Stomach (tissue), 9 donors: ENCODE data around the gene CORO7. TPM values are rescaled to one million over a fixed set of nuclear protein-coding genes. Genes with fewer than 3 reads are reported as not detected.

Experiments used
- DNase-seq, 2 donors: peaks; one replicate each; pipeline versions ENCODE4 v3.0.0 to v3.0.0-alpha.2; 2013 to 2019
- H3K27ac ChIP-seq, 5 donors: fragments of 200-600 bp in 4 of 5; sonication (generic) in 4 of 5; one replicate each; pipeline ENCODE4 v1.5.1; 2013 to 2019; ENCODE audit warnings: mild to moderate bottlenecking in 1 of 5, moderate library complexity in 1 of 5
- H3K27me3 ChIP-seq, 3 donors: fragments of 200-600 bp; sonication (generic); one replicate each; pipeline ENCODE4 v1.5.1; 2017 to 2019; ENCODE audit warnings: mixed run types in 1 of 3
- H3K36me3 ChIP-seq, 4 donors: fragments of 200-600 bp; sonication (generic); 1 replicate in 3 of 4; 2 replicates in 1 of 4; pipeline ENCODE4 v1.5.1; 2016 to 2019
- H3K4me1 ChIP-seq, 4 donors: fragments of 200-600 bp; sonication (generic); one replicate each; pipeline ENCODE4 v1.5.1; 2016 to 2019
- H3K4me3 ChIP-seq, 4 donors: fragments of 200-600 bp; sonication (generic) in 3 of 4; one replicate each; pipeline ENCODE4 v1.5.1; 2016 to 2019; ENCODE audit warnings: mild to moderate bottlenecking in 1 of 4
- H3K9me3 ChIP-seq, 4 donors: fragments of 200-600 bp; sonication (generic); one replicate each; pipeline ENCODE4 v1.5.1; 2016 to 2019
- CTCF ChIP-seq, 7 experiments: fragments of 450-650 bp in 4 of 7; fragments of 200-600 bp in 3 of 7; sonication (generic) in 3 of 7; IDR thresholded peaks; one replicate each; pipeline ENCODE4 v1.5.1; 2016 to 2019; ENCODE audit warnings: antibody characterized with exemption in 7 of 7, control low read depth in 2 of 7, mild to moderate bottlenecking in 1 of 7
- EP300 ChIP-seq: sonication (generic); formaldehyde crosslinking; IDR thresholded peaks from one replicate; pipeline ENCODE4 v1.6.1; 2017; ENCODE audit warnings: antibody characterized with exemption
- POLR2A ChIP-seq, 4 donors: fragments of 450-650 bp; IDR thresholded peaks; one replicate each; pipeline ENCODE4 v1.6.1; 2016; ENCODE audit warnings: antibody characterized with exemption in 4 of 4, control low read depth in 2 of 4, mild to moderate bottlenecking in 1 of 4, moderate library complexity in 1 of 4
- POLR2AphosphoS5 ChIP-seq, 3 donors: sonication (generic); formaldehyde crosslinking; IDR thresholded peaks; one replicate each; pipeline ENCODE4 v1.6.1; 2016; ENCODE audit warnings: antibody characterized with exemption in 3 of 3
- WGBS, 5 donors: extraction: QIAGEN DNeasy Blood & Tissue Kit in 3 of 5; methylation state at CpG; one replicate each; pipeline versions ENCODE4 v1.1.5 to v1.1.7; 2013 to 2018; 5-methylcytosine and 5-hydroxymethylcytosine counted together
- intact Hi-C: fragments of 100-400 bp; cut with DNase I; formaldehyde crosslinking; loops from one replicate; pipeline ENCODE4 v1.15.1; 2023; ENCODE audit warnings: low total_unique reads
- polyA plus RNA-seq, 3 donors: library from polyadenylated mRNA; stranded (reverse); fragments of 200-250 nt; gene quantifications; one replicate each; pipeline ENCODE4 v1.2.3, GENCODE V29; 2013
- total RNA-seq, 5 donors: library from RNA; depleted of rRNA; stranded (reverse); fragments of >200 nt; gene quantifications; one replicate each; pipeline versions ENCODE4 v1.1.0 to v1.2.3, GENCODE V29; 2014 to 2016
- donor health status: healthy with polysubstance abuse.
- donor health status: Bipolar disorder and iron deficiency.
- donor health status: healthy.

Gene CORO7
- total and polyA plus RNA-seq, 8 donors = 12.5 to 173 (median 17.3) TPM

DNA sequence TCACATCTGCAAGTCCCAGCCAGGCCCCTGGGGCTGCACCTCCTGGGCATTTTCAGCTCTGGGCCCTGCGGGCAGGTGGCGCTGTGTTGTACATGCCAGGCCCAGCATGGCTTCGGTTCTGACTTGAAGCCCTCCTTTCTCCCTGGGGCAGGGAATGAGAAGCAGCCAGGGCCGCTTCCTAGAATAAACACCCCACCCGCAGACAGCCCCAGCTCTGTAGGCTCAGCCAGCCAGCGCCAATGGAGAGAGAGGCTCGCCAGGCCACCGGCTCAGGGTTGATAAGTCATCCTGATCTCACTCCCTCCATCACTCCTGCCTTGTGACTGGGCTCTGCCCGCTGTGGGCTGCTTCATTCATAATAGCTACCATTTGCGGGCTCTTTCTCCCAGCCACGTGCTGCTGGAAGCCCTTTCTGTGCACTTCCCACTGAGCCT is 106.5 kb downstream of the CORO7 start:
- Histone ChIP-seq H3K27ac (peak overlapping the region in 3 of 5 donors; percentile 31 to 74 (median 57)), H3K9me3 (no peaks in the 10 kb centered on the region), H3K4me1 (peaks cover 25 to 49% (median 40%) of the 10 kb centered on the region in 4 donors), H3K4me3 (no peak overlapping the region), H3K27me3 (peaks cover 0 to 15% (median 2%) of the 10 kb centered on the region in 3 donors), H3K36me3 (no peaks in the 10 kb centered on the region)
- TF ChIP-seq POLR2AphosphoS5 (IDR thresholded peaks at IDR 0.05) (no peak), EP300 (no peak), POLR2A (IDR thresholded peaks at IDR 0.05) (no peak), CTCF (IDR thresholded peaks at IDR 0.05) (peak in 5 of 7 experiments; percentile 54 to 81 (median 72))
- intact Hi-C loops = no loop called here
- peak; percentile 82 to 87 for DNase-seq
- WGBS, 5 donors = 18 to 36% (median 26%) methylated on average over 7 to 11 of the region's 11 CpGs

GRCh38 chr16:4309102-4309832 is 107.1 kb downstream of the CORO7 start:
- Histone ChIP-seq H3K4me3 (no peak overlapping the region), H3K36me3 (no peaks in the 10 kb centered on the region), H3K4me1 (peaks cover 19 to 43% (median 34%) of the 10 kb centered on the region in 4 donors), H3K27ac (peak overlapping the region in 2 of 5 donors; percentile 57 to 74), H3K27me3 (peaks cover 0 to 9% (median 0%) of the 10 kb centered on the region in 3 donors), H3K9me3 (no peaks in the 10 kb centered on the region)
- intact Hi-C loops = no loop called here
- no peak for DNase-seq
- TF ChIP-seq POLR2AphosphoS5 (IDR thresholded peaks at IDR 0.05) (no peak), POLR2A (IDR thresholded peaks at IDR 0.05) (no peak), CTCF (IDR thresholded peaks at IDR 0.05) (no peak), EP300 (no peak)
- 81 to 86% (median 84%) methylated on average over 14 of the region's 14 CpGs for WGBS, 5 donors

- Histone ChIP-seq H3K36me3 (no peaks in the 10 kb centered on the region), H3K27ac (peak overlapping the region; percentile 85 to 91 (median 89)), H3K27me3 (no peaks in the 10 kb centered on the region), H3K4me3 (peak overlapping the region; percentile 52 to 59 (median 56)), H3K9me3 (no peaks in the 10 kb centered on the region), H3K4me1 (peaks cover 11 to 32% (median 25%) of the 10 kb centered on the region in 4 donors)
- TF ChIP-seq POLR2A (IDR thresholded peaks at IDR 0.05) (no peak), EP300 (no peak), CTCF (IDR thresholded peaks at IDR 0.05) (no peak), POLR2AphosphoS5 (IDR thresholded peaks at IDR 0.05) (peak; percentile 61 to 88 (median 62))
- 5 to 20% (median 6%) methylated on average over 24 to 68 of the region's 68 CpGs for WGBS, 5 donors
- peak; percentile 96 to 98 for DNase-seq
- intact Hi-C loops = no loop called here
Observed at GRCh38 chr16:4307215-4308037, 109.0 kb downstream of the CORO7 start.

- H3K4me3 ChIP-seq = peak overlapping the region; percentile 52 to 59 (median 56)
- no peaks in the 10 kb centered on the region for H3K27me3 ChIP-seq
- intact Hi-C loops = no loop called here
- peak overlapping the region; percentile 85 to 91 (median 89) for H3K27ac ChIP-seq
- TF ChIP-seq POLR2AphosphoS5 (IDR thresholded peaks at IDR 0.05) (no peak), POLR2A (IDR thresholded peaks at IDR 0.05) (no peak), EP300 (no peak), CTCF (IDR thresholded peaks at IDR 0.05) (no peak)
- WGBS, 5 donors = 62 to 78% (median 72%) methylated on average over 14 to 16 of the region's 16 CpGs
- peaks cover 11 to 32% (median 25%) of the 10 kb centered on the region in 4 donors for H3K4me1 ChIP-seq
- no peaks in the 10 kb centered on the region for H3K9me3 ChIP-seq
- peak in 1 of 2 donors; percentile 53 for DNase-seq
- no peaks in the 10 kb centered on the region for H3K36me3 ChIP-seq
Observed at GRCh38 chr16:4306470-4307214, 109.8 kb downstream of the CORO7 start.
